Lower leg skin (tissue), 4 donors: ENCODE data around the gene TXNL4A. TPM values are rescaled to one million over a fixed set of nuclear protein-coding genes. Genes with fewer than 3 reads are reported as not detected.

Source experiments
- DNase-seq, 2 donors: peaks; one replicate each; pipeline ENCODE4 v3.0.0-alpha.2; 2019; ENCODE audit warnings: low spot score in 2 of 2
- H3K4me3 ChIP-seq: fragments of 200-600 bp; sonication (generic); 2 replicates; pipeline ENCODE4 v1.5.1; 2017; ENCODE audit warnings: mild to moderate bottlenecking, low read depth; ENCODE audit not compliant: poor library complexity, severe bottlenecking
- CTCF ChIP-seq, 3 donors: fragments of 450-650 bp; IDR thresholded peaks; one replicate each; pipeline ENCODE4 v1.5.1; 2016; ENCODE audit warnings: antibody characterized with exemption in 3 of 3, mild to moderate bottlenecking in 3 of 3, moderate library complexity in 2 of 3
- POLR2A ChIP-seq, 2 donors: fragments of 450-650 bp; IDR thresholded peaks; one replicate each; pipeline ENCODE4 v1.6.1; 2016 to 2017; ENCODE audit warnings: antibody characterized with exemption in 2 of 2, mild to moderate bottlenecking in 1 of 2, moderate library complexity in 1 of 2
- WGBS, 2 donors: methylation state at CpG; one replicate each; pipeline ENCODE4 v1.1.5; 2018; 5-methylcytosine and 5-hydroxymethylcytosine counted together
- intact Hi-C: fragments of 100-400 bp; cut with DNase I; formaldehyde crosslinking; loops from one replicate; pipeline ENCODE4 v1.15.0; 2023; ENCODE audit warnings: low total_unique reads
- total RNA-seq, 4 donors: library from RNA; depleted of rRNA; stranded (reverse); fragments of >200 nt; gene quantifications; one replicate each; pipeline ENCODE4 v1.1.0, GENCODE V29; 2016

Gene TXNL4A
- total RNA-seq, 4 donors from 2014 or later, result 12.6 to 49.9 (median 24.0) TPM

- WGBS, 2 donors, result 48 to 55% methylated on average over 14 of the region's 14 CpGs
- no peak overlapping the region for H3K4me3 ChIP-seq
Measured at GRCh38 chr18:79975985-79976680, 12.2 kb downstream of the TXNL4A start.

GRCh38 chr18:79975043-79975442 is 13.3 kb downstream of the TXNL4A start:
- H3K4me3 ChIP-seq, result no peak overlapping the region
- TF ChIP-seq POLR2A (IDR thresholded peaks at IDR 0.05), result no peak
- TF ChIP-seq CTCF (IDR thresholded peaks at IDR 0.05), result no peak
- WGBS, 2 donors, result 77 to 91% methylated on average over 4 of the region's 4 CpGs
- intact Hi-C loops, result no loop called here
- no peak for DNase-seq

More at GRCh38 chr18:79975985-79976680, 12.2 kb downstream of the TXNL4A start:
- TF ChIP-seq POLR2A (IDR thresholded peaks at IDR 0.05) (no peak), CTCF (IDR thresholded peaks at IDR 0.05) (no peak)
- DNase-seq, result peak in 1 of 2 donors; percentile 85
- intact Hi-C loops, result no loop called here

- 92 to 96% methylated on average over 4 of the region's 4 CpGs for WGBS, 2 donors
- peak in 1 of 2 donors; percentile 18 for DNase-seq
- intact Hi-C loops, result no loop called here
- TF ChIP-seq POLR2A (IDR thresholded peaks at IDR 0.05), result no peak
- TF ChIP-seq CTCF (IDR thresholded peaks at IDR 0.05), result no peak
- H3K4me3 ChIP-seq, result no peak overlapping the region
Measured at GRCh38 chr18:79974025-79974654, 14.2 kb downstream of the TXNL4A start.

GRCh38 chr18:79973517-79973916 is 14.8 kb downstream of the TXNL4A start:
- WGBS, 2 donors, result 93% methylated on average over 16 of the region's 16 CpGs
- no peak for DNase-seq
- TF ChIP-seq POLR2A (IDR thresholded peaks at IDR 0.05) (no peak), CTCF (IDR thresholded peaks at IDR 0.05) (no peak)
- intact Hi-C loops, result no loop called here
- no peak overlapping the region for H3K4me3 ChIP-seq

- no peak for DNase-seq
- intact Hi-C loops, result no loop called here
- WGBS, 2 donors, result 89 to 90% methylated on average over 3 of the region's 3 CpGs
- no peak for TF ChIP-seq CTCF (IDR thresholded peaks at IDR 0.05)
- TF ChIP-seq POLR2A (IDR thresholded peaks at IDR 0.05), result no peak
- no peak overlapping the region for H3K4me3 ChIP-seq
Measured at GRCh38 chr18:79972720-79973119, 15.6 kb downstream of the TXNL4A start.
